K562 (cell line): ENCODE data around the gene ADRB2. TPM values are rescaled to one million over a fixed set of nuclear protein-coding genes. Genes with fewer than 3 reads are reported as not detected.

Experiments
- ATAC-seq: fragments of 200-7000 bp; cut with Tn5 transposase; 3 replicates; pipeline ENCODE4 v1.9.1; 2020; ENCODE audit warnings: moderate library complexity
- BruUV-seq: library from RNA; stranded (reverse); fragments of 400-500 nt; replicated peaks from 2 replicates; lab custom pipeline; 2021; lab: Mats Ljungman, UMichigan
- CTCF ChIA-PET: fragments of 300-600 bp; formaldehyde crosslinking; extraction: SDS; loops from one replicate; lab custom pipeline; 2021; ENCODE audit warnings: low intra/inter-chr PET ratio; lab: Yijun Ruan, JAX
- POLR2A ChIA-PET: fragments of 300-600, 350-650 bp; sonication (Branson Sonifier 250); formaldehyde crosslinking; extraction: SDS; loops from one replicate; lab custom pipeline; 2021; ENCODE audit warnings: antibody characterized with exemption, inconsistent platforms; lab: Yijun Ruan, JAX
- DNase-seq, 4 experiments: peaks; one replicate each; pipeline versions ENCODE4 v3.0.0 to v3.0.0-alpha.2; 2011 to 2018; ENCODE audit warnings: low spot score in 3 of 4, mixed read lengths in 3 of 4; ENCODE audit errors: extremely low read depth in 1 of 4
- FAIRE-seq: peaks from 2 replicates; lab custom pipeline; 2011; peaks lifted over from hg19 to GRCh38; lab: Jason Lieb, UNC
- H2AFZ ChIP-seq: 2 replicates; pipeline ENCODE4 v1.6.0; 2011; ENCODE audit warnings: low read depth, low read length, control low read depth, inconsistent platforms
- H3K27ac ChIP-seq: fragments of 200-600 bp; 3 replicates; pipeline ENCODE4 v1.8.0; 2011; ENCODE audit warnings: low read depth, mild to moderate bottlenecking, control low read depth, inconsistent platforms, low read length, moderate library complexity, mixed read lengths; ENCODE audit errors: extremely low read depth
- H3K27me3 ChIP-seq, 2 experiments: fragments of 300-600 bp in 1 of 2; 2 replicates in 1 of 2; 3 replicates in 1 of 2; pipeline versions ENCODE4 v1.6.0 to v1.8.0; 2011; ENCODE audit warnings: inconsistent platforms in 2 of 2, low read length in 2 of 2, mild to moderate bottlenecking in 1 of 2, mixed read lengths in 1 of 2, moderate library complexity in 1 of 2; ENCODE audit not compliant: control insufficient read depth in 2 of 2, insufficient read depth in 2 of 2
- H3K36me3 ChIP-seq: fragments of 300-600 bp; 3 replicates; pipeline ENCODE4 v1.8.0; 2011; ENCODE audit warnings: mild to moderate bottlenecking, low read length, inconsistent platforms; ENCODE audit not compliant: control insufficient read depth, insufficient read depth
- H3K4me1 ChIP-seq, 2 experiments: fragments of 200-600 bp in 1 of 2; replicated peaks in 1 of 2; 2 replicates in 1 of 2; 3 replicates in 1 of 2; pipeline versions ENCODE4 v1.5.1 to v1.8.0; 2011; ENCODE audit warnings: inconsistent platforms in 2 of 2, low read length in 2 of 2, mild to moderate bottlenecking in 1 of 2, mixed read lengths in 1 of 2, moderate library complexity in 1 of 2; ENCODE audit not compliant: control insufficient read depth in 2 of 2, insufficient read depth in 2 of 2
- H3K4me2 ChIP-seq: 2 replicates; pipeline ENCODE4 v1.6.1; 2011; ENCODE audit warnings: low read length, control low read depth, inconsistent platforms, mixed read lengths; ENCODE audit not compliant: insufficient read depth
- H3K4me3 ChIP-seq: fragments of 200-600 bp; sonication (generic), shearing (Covaris generic); 2 replicates; pipeline ENCODE4 v1.5.1; 2016; ENCODE audit warnings: control low read depth, inconsistent platforms
- H3K79me2 ChIP-seq: fragments of 200-600 bp; 3 replicates; pipeline ENCODE4 v1.8.0; 2011; ENCODE audit warnings: low read length, inconsistent platforms; ENCODE audit not compliant: control insufficient read depth, insufficient read depth
- H3K9ac ChIP-seq, 2 experiments: 2 replicates each; pipeline versions ENCODE4 v1.6.0 to v1.6.1; 2011; ENCODE audit warnings: low read depth in 2 of 2, low read length in 2 of 2, control low read depth in 1 of 2, inconsistent platforms in 1 of 2, mild to moderate bottlenecking in 1 of 2, mixed read lengths in 1 of 2; ENCODE audit not compliant: insufficient read depth in 1 of 2
- H3K9me1 ChIP-seq: one replicate; pipeline ENCODE4 v1.6.0; 2011; ENCODE audit warnings: inconsistent platforms, mild to moderate bottlenecking, low read length, moderate library complexity; ENCODE audit not compliant: control insufficient read depth, insufficient read depth
- H3K9me3 ChIP-seq: replicated peaks from 2 replicates; pipeline ENCODE4 v1.5.1; 2011; ENCODE audit warnings: low read depth, low read length, inconsistent platforms; ENCODE audit not compliant: control insufficient read depth, insufficient read depth
- H4K20me1 ChIP-seq: replicated peaks from 2 replicates; pipeline ENCODE4 v1.6.1; 2011; ENCODE audit warnings: low read length, inconsistent platforms, mixed read lengths; ENCODE audit not compliant: control insufficient read depth, insufficient read depth
- ARID1B ChIP-seq: fragments of 450-650 bp; IDR thresholded peaks from 2 replicates; pipeline ENCODE4 v1.6.1; 2016; ENCODE audit warnings: antibody characterized with exemption, mild to moderate bottlenecking, inconsistent platforms
- ATF1 ChIP-seq, 2 experiments: fragments of 450-650 bp in 1 of 2; IDR thresholded peaks; 2 replicates each; pipeline ENCODE4 v1.6.1; 2016; ENCODE audit warnings: missing compliant biosample characterization in 1 of 2, missing genetic modification characterization in 1 of 2
- BACH1 ChIP-seq: fragments of 200-800 bp; sonication (Bioruptor generic); IDR thresholded peaks from 2 replicates; pipeline ENCODE4 v1.6.1; 2016; ENCODE audit warnings: missing genetic modification characterization, missing compliant biosample characterization
- COPS2 ChIP-seq: fragments of 450-650 bp; conservative IDR thresholded peaks from 2 replicates; pipeline ENCODE4 v1.6.1; 2016; ENCODE audit warnings: mild to moderate bottlenecking, moderate library complexity
- CTCF ChIP-seq, 3 experiments: IDR thresholded peaks in 2 of 3; conservative IDR thresholded peaks in 1 of 3; 2 replicates each; pipeline ENCODE4 v1.5.1; 2011 to 2012; ENCODE audit warnings: low read length in 3 of 3, mild to moderate bottlenecking in 3 of 3, control low read depth in 2 of 3, improper control_type of control experiment in 1 of 3, inconsistent platforms in 1 of 3, low read depth in 1 of 3, mixed read lengths in 1 of 3, moderate library complexity in 1 of 3; ENCODE audit not compliant: insufficient read depth in 2 of 3
- ILF3 ChIP-seq: fragments of 450-650 bp; IDR thresholded peaks from 2 replicates; pipeline ENCODE4 v1.6.1; 2018; ENCODE audit warnings: antibody characterized with exemption, mild to moderate bottlenecking, moderate library complexity, borderline replicate concordance
- NELFE ChIP-seq: IDR thresholded peaks from 2 replicates; pipeline ENCODE4 v1.6.1; 2011; ENCODE audit warnings: mild to moderate bottlenecking; ENCODE audit not compliant: insufficient read depth, insufficient read length
- POLR2AphosphoS5 ChIP-seq: IDR thresholded peaks from 2 replicates; pipeline ENCODE4 v1.6.1; 2011; ENCODE audit warnings: mild to moderate bottlenecking, low read depth, low read length, moderate library complexity; ENCODE audit not compliant: control insufficient read depth, insufficient read depth
- YY1 ChIP-seq, 3 experiments: IDR thresholded peaks; 2 replicates each; pipeline ENCODE4 v1.6.1; 2011; ENCODE audit warnings: low read length in 2 of 3, mild to moderate bottlenecking in 2 of 3, moderate library complexity in 2 of 3, borderline replicate concordance in 1 of 3, control low read depth in 1 of 3, low read depth in 1 of 3; ENCODE audit not compliant: insufficient read depth in 3 of 3, insufficient replicate concordance in 2 of 3, control insufficient read depth in 1 of 3, insufficient read length in 1 of 3; ENCODE audit errors: extremely low read depth in 1 of 3
- ZBTB7A ChIP-seq: IDR thresholded peaks from 2 replicates; pipeline ENCODE4 v1.6.1; 2011; ENCODE audit warnings: low read depth, mild to moderate bottlenecking, low read length, moderate library complexity, borderline replicate concordance; ENCODE audit not compliant: control insufficient read depth
- ZFP30 ChIP-seq: fragments of 250-450 bp; sonication (Bioruptor Pico); IDR thresholded peaks from 2 replicates; pipeline ENCODE4 v1.8.0; 2022; ENCODE audit warnings: moderate library complexity, mild to moderate bottlenecking, inconsistent platforms, borderline replicate concordance
- ZNF143 ChIP-seq: sonication (generic); formaldehyde crosslinking; IDR thresholded peaks from 2 replicates; pipeline ENCODE4 v1.9.0; 2022; ENCODE audit warnings: mild to moderate bottlenecking, missing genetic modification reagents
- WGBS: fragments of 100-300 bp; shearing (Covaris generic); methylation state at CpG from one replicate; pipeline ENCODE4 v1.1.6; 2016; ENCODE audit warnings: low coverage, mixed read lengths; ENCODE audit not compliant: insufficient coverage; ENCODE audit errors: missing lambda C conversion rate; 5-methylcytosine and 5-hydroxymethylcytosine counted together
- in situ Hi-C: fragments of 300-500 bp; cut with MboI; formaldehyde crosslinking; loops from 4 replicates; pipeline ENCODE4 v1.15.0; 2018; ENCODE audit warnings: inconsistent platforms, mixed read lengths
- intact Hi-C: fragments of 100-400 bp; cut with micrococcal nuclease; formaldehyde crosslinking; loops from 2 replicates; pipeline ENCODE4 v1.14.2; 2022
- polyA plus RNA-seq, 8 experiments: library from polyadenylated mRNA; depleted of rRNA in 4 of 8; stranded (reverse) in 5 of 8; unstranded in 3 of 8; fragments of >200 nt; fragmentation: Nextera tagmentation in 2 of 8; fragmentation: Illumina TruSeq in 1 of 8; extraction: Ambion mirVana in 2 of 8; extraction: Trizol in 1 of 8; gene quantifications; 2 replicates each; pipeline versions ENCODE4 v1.2.1 to v1.2.3, GENCODE V29; 2011 to 2014; ENCODE audit warnings: inconsistent platforms in 1 of 8, missing spikeins in 1 of 8
- total RNA-seq, 7 experiments: library from RNA; depleted of rRNA in 6 of 7; stranded (reverse); fragments of >200 nt in 6 of 7; fragmentation: Illumina TruSeq in 2 of 7; extraction: Trizol in 2 of 7; gene quantifications; 2 replicates each; pipeline versions ENCODE4 v1.2.1 to v1.2.3, GENCODE V29; 2011 to 2021; ENCODE audit warnings: low replicate concordance in 1 of 7

ADRB2 gene
- total and polyA plus RNA-seq, 9 of the 15 experiments (the other 6 are each of a cell fraction or from before 2014, with no cell fraction given) = 0.01 to 0.18 (median 0.04) TPM; not detected in 2

GRCh38 chr5:148780711-148781110 is 45.7 kb upstream of the ADRB2 start:
- in situ Hi-C loops (no loop called here), intact Hi-C loops (no loop called here)
- no peaks in the 10 kb centered on the region for H3K9me3 ChIP-seq
- no TSS peak for BruUV-seq
- H3K79me2 ChIP-seq = no peaks in the 10 kb centered on the region
- H3K4me2 ChIP-seq = no peak overlapping the region
- POLR2A ChIA-PET = interaction anchor here (0.9 to 2.0 kb wide), 4 partner anchors 9 to 20 kb away, joined by 4 to 8 read pairs (median 6); no protein-coding TSS in a partner anchor
- no peaks in the 10 kb centered on the region; the same call in 1 of the 2 replicates for H4K20me1 ChIP-seq
- H3K9me1 ChIP-seq = no peaks in the 10 kb centered on the region
- H3K27ac ChIP-seq = no peak overlapping the region
- CTCF ChIA-PET = no interaction called here
- H3K9ac ChIP-seq = no peak overlapping the region
- H3K4me1 ChIP-seq = peaks cover 0 to 7% of the 10 kb centered on the region in 2 experiments; a peak in 2 of 5 replicates
- H3K27me3 ChIP-seq = 0 out of 5 replicates have a peak, but pooled peaks cover 0 to 9% of the 10 kb centered on the region in 2 experiments
- TF ChIP-seq ZNF143 (CRISPR knock-in tag) = no peak
- TF ChIP-seq BACH1 (tag) = no peak
- peak; percentile 20 to 35 (median 33); a peak in 3 of 6 replicates for TF ChIP-seq CTCF (IDR thresholded peaks at IDR 0.05 in 2 of 3, conservative IDR thresholded peaks at IDR 0.05 in 1 of 3; ENCODE audit: insufficient read depth in 2 of 3, low read depth in 1 of 3, low read length in 3 of 3)
- no peak for TF ChIP-seq COPS2
- peak; percentile 56; the same call in 1 of the 2 replicates for TF ChIP-seq ZBTB7A
- peak in 2 of 3 experiments; percentile 27 to 36 for TF ChIP-seq YY1 (IDR thresholded peaks at IDR 0.05; ENCODE audit: borderline replicate concordance in 1 of 3, control insufficient read depth in 1 of 3, extremely low read depth in 1 of 3, insufficient read depth in 3 of 3, insufficient read length in 1 of 3, insufficient replicate concordance in 2 of 3, low read depth in 1 of 3, low read length in 2 of 3)
- no peak for TF ChIP-seq ATF1 (CRISPR knock-in tag; IDR thresholded peaks at IDR 0.05)
- no peak for TF ChIP-seq ATF1 (tag; IDR thresholded peaks at IDR 0.05)
- TF ChIP-seq ARID1B = no peak
- no peak for TF ChIP-seq ILF3
- no peak for TF ChIP-seq ZFP30 (CRISPR knock-in tag)
- TF ChIP-seq POLR2AphosphoS5 = no peak
- TF ChIP-seq NELFE = no peak
- H2AFZ ChIP-seq = peak overlapping the region; percentile 71
- ATAC-seq = peak; percentile 83
- peak in 2 of 4 experiments; percentile 20 to 22 for DNase-seq
- no peak for FAIRE-seq
- no peak overlapping the region for H3K4me3 ChIP-seq
- 19% methylated on average over 5 of the region's 5 CpGs for WGBS
- no peaks in the 10 kb centered on the region for H3K36me3 ChIP-seq
